K562 (cell line): ENCODE measurements around the gene IMMP2L. TPM values are rescaled to one million over a fixed set of nuclear protein-coding genes. Genes with fewer than 3 reads are reported as not detected.
A peak's percentile ranks its signal among the peaks of the same experiment; 100 is the strongest.

Experiments used
- ATAC-seq: fragments of 200-7000 bp; cut with Tn5 transposase; 3 replicates; pipeline ENCODE4 v1.9.1; 2020; ENCODE audit warnings: moderate library complexity
- BruUV-seq: library from RNA; stranded (reverse); fragments of 400-500 nt; replicated peaks from 2 replicates; lab custom pipeline; 2021; lab: Mats Ljungman, UMichigan
- CTCF ChIA-PET: fragments of 300-600 bp; formaldehyde crosslinking; extraction: SDS; loops from one replicate; lab custom pipeline; 2021; ENCODE audit warnings: low intra/inter-chr PET ratio; lab: Yijun Ruan, JAX
- POLR2A ChIA-PET: fragments of 300-600, 350-650 bp; sonication (Branson Sonifier 250); formaldehyde crosslinking; extraction: SDS; loops from one replicate; lab custom pipeline; 2021; ENCODE audit warnings: antibody characterized with exemption, inconsistent platforms; lab: Yijun Ruan, JAX
- DNase-seq, 4 experiments: peaks; one replicate each; pipeline versions ENCODE4 v3.0.0 to v3.0.0-alpha.2; 2011 to 2018; ENCODE audit warnings: low spot score in 3 of 4, mixed read lengths in 3 of 4; ENCODE audit errors: extremely low read depth in 1 of 4
- FAIRE-seq: peaks from 2 replicates; lab custom pipeline; 2011; peaks lifted over from hg19 to GRCh38; lab: Jason Lieb, UNC
- H2AFZ ChIP-seq: 2 replicates; pipeline ENCODE4 v1.6.0; 2011; ENCODE audit warnings: low read depth, low read length, control low read depth, inconsistent platforms
- H3K27ac ChIP-seq: fragments of 200-600 bp; 3 replicates; pipeline ENCODE4 v1.8.0; 2011; ENCODE audit warnings: low read depth, mild to moderate bottlenecking, control low read depth, inconsistent platforms, low read length, moderate library complexity, mixed read lengths; ENCODE audit errors: extremely low read depth
- H3K27me3 ChIP-seq, 2 experiments: fragments of 300-600 bp in 1 of 2; 2 replicates in 1 of 2; 3 replicates in 1 of 2; pipeline versions ENCODE4 v1.6.0 to v1.8.0; 2011; ENCODE audit warnings: inconsistent platforms in 2 of 2, low read length in 2 of 2, mild to moderate bottlenecking in 1 of 2, mixed read lengths in 1 of 2, moderate library complexity in 1 of 2; ENCODE audit not compliant: control insufficient read depth in 2 of 2, insufficient read depth in 2 of 2
- H3K36me3 ChIP-seq: fragments of 300-600 bp; 3 replicates; pipeline ENCODE4 v1.8.0; 2011; ENCODE audit warnings: mild to moderate bottlenecking, low read length, inconsistent platforms; ENCODE audit not compliant: control insufficient read depth, insufficient read depth
- H3K4me1 ChIP-seq, 2 experiments: fragments of 200-600 bp in 1 of 2; replicated peaks in 1 of 2; 2 replicates in 1 of 2; 3 replicates in 1 of 2; pipeline versions ENCODE4 v1.5.1 to v1.8.0; 2011; ENCODE audit warnings: inconsistent platforms in 2 of 2, low read length in 2 of 2, mild to moderate bottlenecking in 1 of 2, mixed read lengths in 1 of 2, moderate library complexity in 1 of 2; ENCODE audit not compliant: control insufficient read depth in 2 of 2, insufficient read depth in 2 of 2
- H3K4me2 ChIP-seq: 2 replicates; pipeline ENCODE4 v1.6.1; 2011; ENCODE audit warnings: low read length, control low read depth, inconsistent platforms, mixed read lengths; ENCODE audit not compliant: insufficient read depth
- H3K4me3 ChIP-seq: fragments of 200-600 bp; sonication (generic), shearing (Covaris generic); 2 replicates; pipeline ENCODE4 v1.5.1; 2016; ENCODE audit warnings: control low read depth, inconsistent platforms
- H3K79me2 ChIP-seq: fragments of 200-600 bp; 3 replicates; pipeline ENCODE4 v1.8.0; 2011; ENCODE audit warnings: low read length, inconsistent platforms; ENCODE audit not compliant: control insufficient read depth, insufficient read depth
- H3K9ac ChIP-seq, 2 experiments: 2 replicates each; pipeline versions ENCODE4 v1.6.0 to v1.6.1; 2011; ENCODE audit warnings: low read depth in 2 of 2, low read length in 2 of 2, control low read depth in 1 of 2, inconsistent platforms in 1 of 2, mild to moderate bottlenecking in 1 of 2, mixed read lengths in 1 of 2; ENCODE audit not compliant: insufficient read depth in 1 of 2
- H3K9me1 ChIP-seq: one replicate; pipeline ENCODE4 v1.6.0; 2011; ENCODE audit warnings: inconsistent platforms, mild to moderate bottlenecking, low read length, moderate library complexity; ENCODE audit not compliant: control insufficient read depth, insufficient read depth
- H3K9me3 ChIP-seq: replicated peaks from 2 replicates; pipeline ENCODE4 v1.5.1; 2011; ENCODE audit warnings: low read depth, low read length, inconsistent platforms; ENCODE audit not compliant: control insufficient read depth, insufficient read depth
- H4K20me1 ChIP-seq: replicated peaks from 2 replicates; pipeline ENCODE4 v1.6.1; 2011; ENCODE audit warnings: low read length, inconsistent platforms, mixed read lengths; ENCODE audit not compliant: control insufficient read depth, insufficient read depth
- CCNT2 ChIP-seq: IDR thresholded peaks from 2 replicates; pipeline ENCODE4 v1.6.1; 2011; ENCODE audit warnings: borderline replicate concordance, low read depth, mild to moderate bottlenecking, moderate library complexity, mixed read lengths, low read length; ENCODE audit not compliant: insufficient read length; ENCODE audit errors: extremely low read depth
- DLX4 ChIP-seq: fragments of 250-450 bp; sonication (Bioruptor Pico); IDR thresholded peaks from 2 replicates; pipeline ENCODE4 v1.6.1; 2021; ENCODE audit warnings: mild to moderate bottlenecking
- DMBX1 ChIP-seq: fragments of 250-450 bp; sonication (Bioruptor Pico); IDR thresholded peaks from 2 replicates; pipeline ENCODE4 v1.8.0; 2022; ENCODE audit warnings: inconsistent platforms, mild to moderate bottlenecking, moderate library complexity, borderline replicate concordance
- E2F1 ChIP-seq: sonication (generic); formaldehyde crosslinking; IDR thresholded peaks from 2 replicates; pipeline ENCODE4 v1.8.1; 2023; ENCODE audit warnings: mild to moderate bottlenecking, missing genetic modification reagents, moderate library complexity
- E2F5 ChIP-seq: sonication (generic); formaldehyde crosslinking; IDR thresholded peaks from 2 replicates; pipeline ENCODE4 v1.8.0; 2022; ENCODE audit warnings: mild to moderate bottlenecking, missing genetic modification reagents
- FOXK2 ChIP-seq, 2 experiments: fragments of 450-650 bp; IDR thresholded peaks in 1 of 2; conservative IDR thresholded peaks in 1 of 2; 2 replicates each; pipeline ENCODE4 v1.6.1; 2016; ENCODE audit warnings: low read depth in 2 of 2, mild to moderate bottlenecking in 1 of 2
- HNRNPL ChIP-seq: fragments of 200-400 bp; formaldehyde crosslinking; IDR thresholded peaks from 2 replicates; pipeline ENCODE4 v1.6.1; 2017; ENCODE audit warnings: low read depth, mild to moderate bottlenecking, low read length
- ILK ChIP-seq: fragments of 450-650 bp; IDR thresholded peaks from 2 replicates; pipeline ENCODE4 v1.6.1; 2016; ENCODE audit warnings: missing genetic modification characterization, low read depth, mild to moderate bottlenecking, missing compliant biosample characterization, moderate library complexity, borderline replicate concordance
- KDM4B ChIP-seq, 2 experiments: fragments of 450-650 bp in 1 of 2; sonication (generic) in 1 of 2; IDR thresholded peaks; 2 replicates each; pipeline ENCODE4 v1.6.1; 2016 to 2017; ENCODE audit warnings: borderline replicate concordance in 2 of 2, antibody characterized with exemption in 1 of 2, low read depth in 1 of 2, mild to moderate bottlenecking in 1 of 2
- LEF1 ChIP-seq: fragments of 450-650 bp; IDR thresholded peaks from 2 replicates; pipeline ENCODE4 v1.6.1; 2016; ENCODE audit warnings: mild to moderate bottlenecking
- NFE2L1 ChIP-seq: fragments of 450-650 bp; IDR thresholded peaks from 2 replicates; pipeline ENCODE4 v1.6.1; 2016; ENCODE audit warnings: missing genetic modification characterization, low read depth, mild to moderate bottlenecking, missing compliant biosample characterization, moderate library complexity, borderline replicate concordance
- RBBP5 ChIP-seq: fragments of 200-600 bp; sonication (generic); IDR thresholded peaks from 2 replicates; pipeline ENCODE4 v1.6.1; 2012; ENCODE audit warnings: borderline replicate concordance, mild to moderate bottlenecking, low read length, control low read depth, inconsistent platforms; ENCODE audit not compliant: insufficient read depth, poor library complexity, severe bottlenecking
- ZNF197 ChIP-seq: fragments of 200-800 bp; sonication (Bioruptor generic); IDR thresholded peaks from 2 replicates; pipeline ENCODE4 v1.6.1; 2016; ENCODE audit warnings: low read depth, missing genetic modification characterization, missing compliant biosample characterization
- ZNF583 ChIP-seq: fragments of 250-450 bp; sonication (Bioruptor Pico); IDR thresholded peaks from 2 replicates; pipeline ENCODE4 v1.4.0; 2020
- in situ Hi-C: fragments of 300-500 bp; cut with MboI; formaldehyde crosslinking; loops from 4 replicates; pipeline ENCODE4 v1.15.0; 2018; ENCODE audit warnings: inconsistent platforms, mixed read lengths
- intact Hi-C: fragments of 100-400 bp; cut with micrococcal nuclease; formaldehyde crosslinking; loops from 2 replicates; pipeline ENCODE4 v1.14.2; 2022
- polyA plus RNA-seq, 8 experiments: library from polyadenylated mRNA; depleted of rRNA in 4 of 8; stranded (reverse) in 5 of 8; unstranded in 3 of 8; fragments of >200 nt; fragmentation: Nextera tagmentation in 2 of 8; fragmentation: Illumina TruSeq in 1 of 8; extraction: Ambion mirVana in 2 of 8; extraction: Trizol in 1 of 8; gene quantifications; 2 replicates each; pipeline versions ENCODE4 v1.2.1 to v1.2.3, GENCODE V29; 2011 to 2014; ENCODE audit warnings: inconsistent platforms in 1 of 8, missing spikeins in 1 of 8
- total RNA-seq, 7 experiments: library from RNA; depleted of rRNA in 6 of 7; stranded (reverse); fragments of >200 nt in 6 of 7; fragmentation: Illumina TruSeq in 2 of 7; extraction: Trizol in 2 of 7; gene quantifications; 2 replicates each; pipeline versions ENCODE4 v1.2.1 to v1.2.3, GENCODE V29; 2011 to 2021; ENCODE audit warnings: low replicate concordance in 1 of 7

IMMP2L gene
- total and polyA plus RNA-seq, 9 of the 15 experiments (the other 6 are each of a cell fraction or from before 2014, with no cell fraction given), result 29.7 to 116 (median 53.0) TPM

- no peak for TF ChIP-seq ILK (tag)
- TF ChIP-seq DLX4 (CRISPR knock-in tag), result no peak
- no peak for TF ChIP-seq FOXK2 (conservative IDR thresholded peaks at IDR 0.05 in 1 of 2, IDR thresholded peaks at IDR 0.05 in 1 of 2; ENCODE audit: low read depth in 2 of 2)
- TF ChIP-seq E2F5 (CRISPR knock-in tag), result no peak
- TF ChIP-seq RBBP5, result no peak
- no peak for TF ChIP-seq KDM4B (IDR thresholded peaks at IDR 0.05; ENCODE audit: borderline replicate concordance in 2 of 2, low read depth in 1 of 2)
- no peak for TF ChIP-seq ZNF197 (CRISPR knock-in tag)
Observed at GRCh38 chr7:111223802-111224253, 338.5 kb downstream of the IMMP2L start (continued).

- peaks cover 0 to 6% of the 10 kb centered on the region in 2 experiments; a peak in 1 of 5 replicates for H3K4me1 ChIP-seq
- intact Hi-C loops, result no loop called here
- H3K4me3 ChIP-seq, result no peak overlapping the region
- no peaks in the 10 kb centered on the region for H3K27me3 ChIP-seq
- TSS peak; percentile 11 for BruUV-seq
- FAIRE-seq, result no peak
- no peaks in the 10 kb centered on the region for H3K9me1 ChIP-seq
- no peak for DNase-seq
- no peak for TF ChIP-seq LEF1
- TF ChIP-seq DMBX1, result no peak
- no peak for TF ChIP-seq E2F1 (CRISPR knock-in tag)
- TF ChIP-seq NFE2L1 (tag), result no peak
- TF ChIP-seq CCNT2, result no peak
- TF ChIP-seq HNRNPL, result no peak
- no peak for TF ChIP-seq ZNF583
- no peak for TF ChIP-seq RBBP5
- H3K9ac ChIP-seq, result no peak overlapping the region
- in situ Hi-C loops, result loop anchor here (5.0 kb wide), 1 partner anchor 97 kb away; no protein-coding TSS in a partner anchor
- H3K4me2 ChIP-seq, result no peak overlapping the region
- no peak overlapping the region for H3K27ac ChIP-seq
- H2AFZ ChIP-seq, result no peak overlapping the region
- ATAC-seq, result no peak
- no peaks in the 10 kb centered on the region for H4K20me1 ChIP-seq
- ChIA-PET CTCF (no interaction called here), POLR2A (no interaction called here)
- H3K9me3 ChIP-seq, result no peaks in the 10 kb centered on the region
- H3K79me2 ChIP-seq, result no peaks in the 10 kb centered on the region
- H3K36me3 ChIP-seq, result 0 out of 3 replicates have a peak, but pooled peaks cover 3% of the 10 kb centered on the region
Observed at GRCh38 chr7:111215550-111215949, 346.7 kb downstream of the IMMP2L start.
